ENCODE results near the gene CDC16. TPM values are rescaled to one million over a fixed set of nuclear protein-coding genes. Genes with fewer than 3 reads are reported as not detected.
A peak's percentile ranks its signal among the peaks of the same experiment; 100 is the strongest.

The CDC16 gene
- total and polyA plus RNA-seq, 2 of the 8 experiments (the other 6 are each of a cell fraction or from before 2014, with no cell fraction given) = 42.5 to 83.4 TPM

- H3K14ac ChIP-seq (ENCODE audit: insufficient read length) = no peak overlapping the region
- H3K23me2 ChIP-seq (ENCODE audit: low read depth, low read length) = peaks cover 4% of the 10 kb centered on the region
- no peaks in the 10 kb centered on the region for H3K27me3 ChIP-seq (replicated peaks in 1 of 4; ENCODE audit: control insufficient read depth in 3 of 4, extremely low read depth in 1 of 4, insufficient read depth in 3 of 4, low read length in 3 of 4)
- no peak overlapping the region for H3K4ac ChIP-seq (replicated peaks; ENCODE audit: insufficient read length, low read depth, low read length)
- peak overlapping the region in 1 of 4 experiments; percentile 29; a peak in 1 of 8 replicates for H3K4me3 ChIP-seq (ENCODE audit: extremely low read depth in 1 of 4, insufficient read depth in 2 of 4, low read depth in 3 of 4, low read length in 4 of 4)
- peaks cover 15 to 34% (median 25%) of the 10 kb centered on the region in 4 experiments for H3K4me1 ChIP-seq (replicated peaks in 1 of 4; ENCODE audit: control insufficient read depth in 3 of 4, insufficient read depth in 4 of 4, low read length in 3 of 4)
- peak overlapping the region; percentile 81 for H4K91ac ChIP-seq (replicated peaks; ENCODE audit: insufficient read length, low read length)
- H3K23ac ChIP-seq (ENCODE audit: insufficient read length) = no peak overlapping the region
- H3K27ac ChIP-seq (ENCODE audit: low read depth, low read length) = peak overlapping the region; percentile 6; the same call in 1 of the 2 replicates
- H2BK15ac ChIP-seq (ENCODE audit: low read length) = no peak overlapping the region
- H4K8ac ChIP-seq (ENCODE audit: extremely low read depth, insufficient read depth, low read length) = no peak overlapping the region
- POLR2A ChIA-PET (ENCODE audit: partially characterized antibody) = interaction anchor here (1.0 to 3.2 kb wide), 4 partner anchors 22 to 143 kb away, joined by 3 to 19 read pairs (median 4); partner anchors contain the start of gene UPF3A
- H3K4me2 ChIP-seq (ENCODE audit: insufficient read depth in 1 of 2, low read depth in 2 of 2, low read length in 2 of 2) = peak overlapping the region; percentile 26 to 29; a peak in 3 of 4 replicates
- H3K79me1 ChIP-seq (ENCODE audit: low read depth, low read length) = peaks cover 3% of the 10 kb centered on the region; the same call in 1 of the 2 replicates
- peaks cover 4 to 5% of the 10 kb centered on the region in 2 experiments; a peak in 3 of 4 replicates for H3K79me2 ChIP-seq (ENCODE audit: control insufficient read depth in 1 of 2, insufficient read depth in 2 of 2, low read length in 2 of 2)
- H3K56ac ChIP-seq (replicated peaks; ENCODE audit: insufficient read length, low read depth, low read length) = no peak overlapping the region
- H2BK20ac ChIP-seq (ENCODE audit: low read length) = 0 out of 2 replicates have a peak overlapping the region, but pooled peaks have one; percentile 62
- peak overlapping the region; percentile 80 for H2BK120ac ChIP-seq (replicated peaks; ENCODE audit: low read depth, low read length)
- H4K20me1 ChIP-seq (replicated peaks in 1 of 2; ENCODE audit: control insufficient read depth in 1 of 2, insufficient read depth in 2 of 2, low read length in 2 of 2) = peaks cover 2% of the 10 kb centered on the region in 2 experiments
- H2BK12ac ChIP-seq (ENCODE audit: low read depth, low read length) = no peak overlapping the region; the same call in 1 of the 2 replicates
- H3K9ac ChIP-seq (replicated peaks in 1 of 4; ENCODE audit: extremely low read depth in 1 of 4, low read depth in 3 of 4, low read length in 3 of 4) = no peak overlapping the region
- DNase-seq (ENCODE audit: low read depth in 1 of 2, low spot score in 2 of 2) (no peak), FAIRE-seq (peak; percentile 72)
- 28% methylated on average over 3 of the region's 3 CpGs; no CpG with 5 or more reads in 1 of the 2 experiments for WGBS, 2 experiments (ENCODE audit: extremely low coverage in 1 of 2, insufficient coverage in 1 of 2, insufficient read length in 1 of 2, insufficient replicate concordance in 2 of 2, low coverage in 1 of 2, low lambda C conversion rate in 2 of 2, missing lambda C conversion rate in 1 of 2)
- H3K9me3 ChIP-seq (ENCODE audit: insufficient read depth in 2 of 2, low read depth in 1 of 2, low read length in 1 of 2) = no peaks in the 10 kb centered on the region
- CTCF ChIA-PET (ENCODE audit: partially characterized antibody) = interaction anchor here (1.9 kb wide), 1 partner anchor 119 kb away, joined by 6 read pairs; no protein-coding TSS in a partner anchor
- H3K36me3 ChIP-seq (ENCODE audit: control insufficient read depth in 2 of 4, insufficient read depth in 4 of 4, low read length in 3 of 4) = no peaks in the 10 kb centered on the region
- H2BK5ac ChIP-seq (ENCODE audit: low read depth, low read length) = peak overlapping the region; percentile 95; the same call in 1 of the 2 replicates
- H4K5ac ChIP-seq (ENCODE audit: insufficient read length, low read depth, low read length) = peak overlapping the region; percentile 51
- no peak overlapping the region for H2AK5ac ChIP-seq (ENCODE audit: low read depth, low read length)
- no peak overlapping the region for H2AFZ ChIP-seq (ENCODE audit: low read length)
- H3K18ac ChIP-seq (ENCODE audit: extremely low read depth, low read length) = peak overlapping the region; percentile 63; the same call in 1 of the 2 replicates
- TF ChIP-seq SAP30 (IDR thresholded peaks at IDR 0.05; ENCODE audit: insufficient read depth, insufficient replicate concordance, low read length) (no peak), JUN (IDR thresholded peaks at IDR 0.05; ENCODE audit: low read depth, low read length) (no peak), HDAC6 (IDR thresholded peaks at IDR 0.05; ENCODE audit: low read depth, low read length) (no peak), RNF2 (IDR thresholded peaks at IDR 0.05; ENCODE audit: borderline replicate concordance, low read depth, low read length, missing control alignments, poor library complexity, severe bottlenecking) (no peak)
These were observed 4.1 kb upstream of the CDC16 start for GRCh38 chr13:114230575-114230974.
